Mononuclear cell (primary cell): Measurements from ENCODE around the gene NCK2. TPM values are rescaled to one million over a fixed set of nuclear protein-coding genes. Genes with fewer than 3 reads are reported as not detected.

Experiments
- H3K27me3 ChIP-seq: 2 replicates; pipeline ENCODE4 v1.6.0; 2011; ENCODE audit warnings: low read length, control low read depth; ENCODE audit not compliant: insufficient read depth
- H3K4me1 ChIP-seq: 2 replicates; pipeline ENCODE4 v1.5.1; 2011; ENCODE audit warnings: mild to moderate bottlenecking, low read length, control low read depth; ENCODE audit not compliant: insufficient read depth
- H3K4me3 ChIP-seq: 2 replicates; pipeline ENCODE4 v1.5.1; 2011; ENCODE audit warnings: mild to moderate bottlenecking, low read length, moderate library complexity
- H3K9me3 ChIP-seq: 2 replicates; pipeline ENCODE4 v1.5.1; 2011; ENCODE audit warnings: low read depth, mild to moderate bottlenecking, control low read depth, low read length
- total RNA-seq: library from RNA; depleted of rRNA; stranded (reverse); fragments of >200 nt; gene quantifications from one replicate; pipeline ENCODE4 v1.2.3, GENCODE V29; 2012

Gene NCK2
- total RNA-seq, 1 donor: 82.7 TPM

- H3K9me3 ChIP-seq: peaks cover 9% of the 10 kb centered on the region
- no peaks in the 10 kb centered on the region for H3K27me3 ChIP-seq
- H3K4me3 ChIP-seq: no peak overlapping the region
- no peaks in the 10 kb centered on the region for H3K4me1 ChIP-seq
Measured at GRCh38 chr2:105910497-105911238, 166.0 kb downstream of the NCK2 start.

- Histone ChIP-seq H3K4me3 (no peak overlapping the region), H3K9me3 (peaks cover 9% of the 10 kb centered on the region), H3K4me1 (no peaks in the 10 kb centered on the region), H3K27me3 (no peaks in the 10 kb centered on the region)
Measured at GRCh38 chr2:105911425-105911824, 166.7 kb downstream of the NCK2 start.

GRCh38 chr2:105912081-105912480 is 167.4 kb downstream of the NCK2 start:
- Histone ChIP-seq H3K4me3 (no peak overlapping the region), H3K9me3 (peaks cover 9% of the 10 kb centered on the region), H3K27me3 (no peaks in the 10 kb centered on the region), H3K4me1 (peaks cover under 1% of the 10 kb centered on the region)

- no peaks in the 10 kb centered on the region for H3K27me3 ChIP-seq
- no peak overlapping the region for H3K4me3 ChIP-seq
- H3K9me3 ChIP-seq: peaks cover 9% of the 10 kb centered on the region
- H3K4me1 ChIP-seq: peaks cover 4% of the 10 kb centered on the region
Measured at GRCh38 chr2:105915005-105915558, 170.4 kb downstream of the NCK2 start.

- Histone ChIP-seq H3K4me3 (no peak overlapping the region), H3K9me3 (peaks cover 9% of the 10 kb centered on the region), H3K27me3 (no peaks in the 10 kb centered on the region), H3K4me1 (peaks cover 4% of the 10 kb centered on the region)
Measured at GRCh38 chr2:105917226-105917625, 172.5 kb downstream of the NCK2 start.

- Histone ChIP-seq H3K9me3 (peaks cover 9% of the 10 kb centered on the region), H3K4me3 (no peak overlapping the region), H3K27me3 (no peaks in the 10 kb centered on the region), H3K4me1 (peaks cover 4% of the 10 kb centered on the region)
Measured at GRCh38 chr2:105917688-105918087, 173.0 kb downstream of the NCK2 start.

- Histone ChIP-seq H3K9me3 (peaks cover 7% of the 10 kb centered on the region), H3K27me3 (no peaks in the 10 kb centered on the region), H3K4me3 (no peak overlapping the region), H3K4me1 (peaks cover 4% of the 10 kb centered on the region)
Measured at GRCh38 chr2:105919191-105919811, 174.6 kb downstream of the NCK2 start.

GRCh38 chr2:105919826-105920225 is 175.1 kb downstream of the NCK2 start:
- H3K4me3 ChIP-seq: no peak overlapping the region
- H3K4me1 ChIP-seq: peaks cover 4% of the 10 kb centered on the region
- H3K9me3 ChIP-seq: peaks cover 2% of the 10 kb centered on the region

GRCh38 chr2:105924271-105924670 is 179.6 kb downstream of the NCK2 start:
- Histone ChIP-seq H3K4me1 (peaks cover 24% of the 10 kb centered on the region), H3K27me3 (no peaks in the 10 kb centered on the region), H3K9me3 (no peaks in the 10 kb centered on the region), H3K4me3 (no peak overlapping the region)

More at GRCh38 chr2:105919826-105920225, 175.1 kb downstream of the NCK2 start:
- no peaks in the 10 kb centered on the region for H3K27me3 ChIP-seq

GRCh38 chr2:105924932-105925331 is 180.2 kb downstream of the NCK2 start:
- peaks cover 28% of the 10 kb centered on the region for H3K4me1 ChIP-seq
- no peaks in the 10 kb centered on the region for H3K9me3 ChIP-seq
- H3K27me3 ChIP-seq: no peaks in the 10 kb centered on the region
- H3K4me3 ChIP-seq: no peak overlapping the region

- H3K9me3 ChIP-seq: no peaks in the 10 kb centered on the region
- no peak overlapping the region for H3K4me3 ChIP-seq
- H3K27me3 ChIP-seq: no peaks in the 10 kb centered on the region
- peaks cover 33% of the 10 kb centered on the region for H3K4me1 ChIP-seq
Measured at GRCh38 chr2:105925390-105925789, 180.7 kb downstream of the NCK2 start.

GRCh38 chr2:105926960-105927678 is 182.4 kb downstream of the NCK2 start:
- peaks cover 36% of the 10 kb centered on the region for H3K4me1 ChIP-seq
- H3K27me3 ChIP-seq: no peaks in the 10 kb centered on the region
- H3K9me3 ChIP-seq: no peaks in the 10 kb centered on the region
- no peak overlapping the region for H3K4me3 ChIP-seq

- no peaks in the 10 kb centered on the region for H3K27me3 ChIP-seq
- peaks cover 36% of the 10 kb centered on the region for H3K4me1 ChIP-seq
- H3K9me3 ChIP-seq: no peaks in the 10 kb centered on the region
- no peak overlapping the region for H3K4me3 ChIP-seq
Measured at GRCh38 chr2:105928086-105928485, 183.4 kb downstream of the NCK2 start.

- H3K9me3 ChIP-seq: no peaks in the 10 kb centered on the region
- H3K4me3 ChIP-seq: no peak overlapping the region
- H3K4me1 ChIP-seq: peaks cover 36% of the 10 kb centered on the region
- H3K27me3 ChIP-seq: no peaks in the 10 kb centered on the region
Measured at GRCh38 chr2:105928563-105928962, 183.9 kb downstream of the NCK2 start.

GRCh38 chr2:105929516-105929915 is 184.8 kb downstream of the NCK2 start:
- H3K27me3 ChIP-seq: no peaks in the 10 kb centered on the region
- H3K4me3 ChIP-seq: no peak overlapping the region
- no peaks in the 10 kb centered on the region for H3K9me3 ChIP-seq
- peaks cover 42% of the 10 kb centered on the region for H3K4me1 ChIP-seq
